K562 (cell line): ENCODE measurements around the gene PCDH9. TPM values are rescaled to one million over a fixed set of nuclear protein-coding genes. Genes with fewer than 3 reads are reported as not detected.

Experiments used
- GMEB1 ChIP-seq: fragments of 250-450 bp; sonication (Bioruptor Pico); IDR thresholded peaks from 2 replicates; pipeline ENCODE4 v1.4.0; 2020; ENCODE audit warnings: mild to moderate bottlenecking
- L3MBTL2 ChIP-seq: fragments of 450-650 bp; IDR thresholded peaks from 2 replicates; pipeline ENCODE4 v1.6.1; 2016; ENCODE audit warnings: mild to moderate bottlenecking, moderate library complexity
- MYNN ChIP-seq, 2 experiments: sonication (generic); formaldehyde crosslinking in 1 of 2; IDR thresholded peaks; 2 replicates each; pipeline versions ENCODE4 v1.5.0 to v1.6.1; 2016 to 2020; ENCODE audit warnings: antibody characterized with exemption in 1 of 2, missing genetic modification reagents in 1 of 2
- NFIC ChIP-seq: fragments of 450-650 bp; IDR thresholded peaks from 2 replicates; pipeline ENCODE4 v1.6.1; 2017; ENCODE audit warnings: mild to moderate bottlenecking, inconsistent platforms
- POLR2G ChIP-seq: fragments of 200-400 bp; formaldehyde crosslinking; IDR thresholded peaks from 2 replicates; pipeline ENCODE4 v1.6.1; 2017; ENCODE audit warnings: low read depth, mild to moderate bottlenecking, antibody characterized with exemption, low read length, moderate library complexity
- REST ChIP-seq, 2 experiments: fragments of 450-650 bp; formaldehyde crosslinking in 1 of 2; IDR thresholded peaks; 2 replicates each; pipeline versions ENCODE4 v1.4.0 to v1.6.1; 2014 to 2020; ENCODE audit warnings: mild to moderate bottlenecking in 2 of 2, borderline replicate concordance in 1 of 2, low read depth in 1 of 2
- ZBTB8A ChIP-seq: fragments of 450-650 bp; IDR thresholded peaks from 2 replicates; pipeline ENCODE4 v1.6.1; 2018; ENCODE audit warnings: mild to moderate bottlenecking, moderate library complexity; ENCODE audit not compliant: partially characterized antibody
- ZNF324 ChIP-seq: fragments of 250-450 bp; sonication (Bioruptor Pico); IDR thresholded peaks from 2 replicates; pipeline ENCODE4 v1.4.0; 2020; ENCODE audit warnings: mild to moderate bottlenecking
- ZNF41 ChIP-seq: fragments of 250-450 bp; sonication (Bioruptor Pico); conservative IDR thresholded peaks from 2 replicates; pipeline ENCODE4 v1.4.0; 2020; ENCODE audit warnings: mild to moderate bottlenecking
- polyA plus RNA-seq, 8 experiments: library from polyadenylated mRNA; depleted of rRNA in 4 of 8; stranded (reverse) in 5 of 8; unstranded in 3 of 8; fragments of >200 nt; fragmentation: Nextera tagmentation in 2 of 8; fragmentation: Illumina TruSeq in 1 of 8; extraction: Ambion mirVana in 2 of 8; extraction: Trizol in 1 of 8; gene quantifications; 2 replicates each; pipeline versions ENCODE4 v1.2.1 to v1.2.3, GENCODE V29; 2011 to 2014; ENCODE audit warnings: inconsistent platforms in 1 of 8, missing spikeins in 1 of 8
- total RNA-seq, 7 experiments: library from RNA; depleted of rRNA in 6 of 7; stranded (reverse); fragments of >200 nt in 6 of 7; fragmentation: Illumina TruSeq in 2 of 7; extraction: Trizol in 2 of 7; gene quantifications; 2 replicates each; pipeline versions ENCODE4 v1.2.1 to v1.2.3, GENCODE V29; 2011 to 2021; ENCODE audit warnings: low replicate concordance in 1 of 7
- TF ChIP-seq, protein P1 (sequence below): fragments of 450-650 bp; IDR thresholded peaks from 2 replicates; pipeline ENCODE4 v1.7.0; 2016; ENCODE audit warnings: borderline replicate concordance

PCDH9 gene
- total and polyA plus RNA-seq, 9 of the 15 experiments (the other 6 are each of a cell fraction or from before 2014, with no cell fraction given), result 1.1 to 6.7 (median 4.9) TPM

GRCh38 chr13:66264971-66265370 is 965.2 kb downstream of the PCDH9 start (continued):
- TF ChIP-seq REST (IDR thresholded peaks at IDR 0.05; ENCODE audit: borderline replicate concordance), result no peak
- no peak for TF ChIP-seq REST (CRISPR knock-in tag; IDR thresholded peaks at IDR 0.05; ENCODE audit: low read depth)
- no peak for TF ChIP-seq ZNF324 (CRISPR knock-in tag)
- no peak for TF ChIP-seq ZNF41 (CRISPR knock-in tag)
- no peak for TF ChIP-seq L3MBTL2
- no peak for TF ChIP-seq GMEB1 (CRISPR knock-in tag)
- TF ChIP-seq POLR2G, result no peak
- no peak for TF ChIP-seq MYNN (IDR thresholded peaks at IDR 0.05)
- TF ChIP-seq MYNN (CRISPR knock-in tag; IDR thresholded peaks at IDR 0.05), result no peak
- TF ChIP-seq, protein P1, sequence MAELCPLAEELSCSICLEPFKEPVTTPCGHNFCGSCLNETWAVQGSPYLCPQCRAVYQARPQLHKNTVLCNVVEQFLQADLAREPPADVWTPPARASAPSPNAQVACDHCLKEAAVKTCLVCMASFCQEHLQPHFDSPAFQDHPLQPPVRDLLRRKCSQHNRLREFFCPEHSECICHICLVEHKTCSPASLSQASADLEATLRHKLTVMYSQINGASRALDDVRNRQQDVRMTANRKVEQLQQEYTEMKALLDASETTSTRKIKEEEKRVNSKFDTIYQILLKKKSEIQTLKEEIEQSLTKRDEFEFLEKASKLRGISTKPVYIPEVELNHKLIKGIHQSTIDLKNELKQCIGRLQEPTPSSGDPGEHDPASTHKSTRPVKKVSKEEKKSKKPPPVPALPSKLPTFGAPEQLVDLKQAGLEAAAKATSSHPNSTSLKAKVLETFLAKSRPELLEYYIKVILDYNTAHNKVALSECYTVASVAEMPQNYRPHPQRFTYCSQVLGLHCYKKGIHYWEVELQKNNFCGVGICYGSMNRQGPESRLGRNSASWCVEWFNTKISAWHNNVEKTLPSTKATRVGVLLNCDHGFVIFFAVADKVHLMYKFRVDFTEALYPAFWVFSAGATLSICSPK, result no peak
- TF ChIP-seq NFIC, result no peak
- no peak for TF ChIP-seq ZBTB8A
